HL-60 (cell line): ENCODE measurements around the gene SLC22A23.

Experiments
- DNase-seq, 2 experiments: peaks; one replicate each; pipeline ENCODE4 v3.0.0-alpha.2; 2010 to 2020; ENCODE audit warnings: low read depth in 1 of 2, low spot score in 1 of 2
- H3K27ac ChIP-seq: fragments of 250-450 bp; sonication (Bioruptor Pico); replicated peaks from 2 replicates; pipeline ENCODE4 v1.5.1; 2020; ENCODE audit warnings: mild to moderate bottlenecking, moderate library complexity
- H3K27me3 ChIP-seq: fragments of 250-450 bp; sonication (Bioruptor Pico); 2 replicates; pipeline ENCODE4 v1.5.1; 2021; ENCODE audit warnings: mild to moderate bottlenecking, moderate library complexity; ENCODE audit not compliant: insufficient read depth, poor library complexity, severe bottlenecking
- H3K4me3 ChIP-seq: replicated peaks from 2 replicates; pipeline ENCODE4 v1.5.1; 2011; ENCODE audit warnings: mild to moderate bottlenecking, control low read depth, low read length; ENCODE audit not compliant: insufficient read depth
- GABPA ChIP-seq: IDR thresholded peaks from 2 replicates; pipeline ENCODE4 v1.6.1; 2012; ENCODE audit warnings: low read depth
- POLR2AphosphoS5 ChIP-seq: IDR thresholded peaks from 2 replicates; pipeline ENCODE4 v1.6.1; 2012; ENCODE audit warnings: low read depth
- SPI1 ChIP-seq: IDR thresholded peaks from 2 replicates; pipeline ENCODE4 v1.6.1; 2012; ENCODE audit warnings: low read depth, mild to moderate bottlenecking, borderline replicate concordance
- TF ChIP-seq, protein P1 (sequence below): IDR thresholded peaks from 2 replicates; pipeline ENCODE4 v1.6.1; 2012; ENCODE audit warnings: low read depth; ENCODE audit not compliant: insufficient replicate concordance
- TF ChIP-seq, protein P2 (sequence below): IDR thresholded peaks from one replicate; pipeline ENCODE4 v1.5.1; 2011; ENCODE audit warnings: low read length, control low read depth, inconsistent platforms; ENCODE audit not compliant: insufficient read depth

Gene SLC22A23

DNA sequence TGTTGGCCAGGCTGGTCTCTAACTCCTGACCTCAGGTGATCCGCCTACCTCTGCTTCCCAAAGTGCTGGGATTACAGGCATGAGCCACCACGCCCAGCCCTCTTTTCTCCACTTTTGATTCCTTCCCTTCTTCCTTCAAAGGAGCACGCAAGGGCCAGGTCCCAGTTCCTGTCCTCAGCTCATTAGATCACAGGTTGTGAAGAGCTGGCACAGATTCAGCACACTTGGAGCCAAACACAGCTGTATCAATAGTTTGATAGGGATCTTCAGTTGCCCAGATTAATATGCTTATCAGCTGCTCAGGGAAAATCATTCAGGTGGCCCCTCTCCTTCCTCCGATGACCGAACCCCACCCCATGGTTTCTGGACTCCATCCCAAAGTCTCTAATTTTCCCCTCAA is 14.4 kb upstream of the SLC22A23 start:
- peaks cover 3% of the 10 kb centered on the region for H3K27me3 ChIP-seq
- H3K4me3 ChIP-seq, result no peak overlapping the region
- no peak for DNase-seq
- TF ChIP-seq, protein P1, sequence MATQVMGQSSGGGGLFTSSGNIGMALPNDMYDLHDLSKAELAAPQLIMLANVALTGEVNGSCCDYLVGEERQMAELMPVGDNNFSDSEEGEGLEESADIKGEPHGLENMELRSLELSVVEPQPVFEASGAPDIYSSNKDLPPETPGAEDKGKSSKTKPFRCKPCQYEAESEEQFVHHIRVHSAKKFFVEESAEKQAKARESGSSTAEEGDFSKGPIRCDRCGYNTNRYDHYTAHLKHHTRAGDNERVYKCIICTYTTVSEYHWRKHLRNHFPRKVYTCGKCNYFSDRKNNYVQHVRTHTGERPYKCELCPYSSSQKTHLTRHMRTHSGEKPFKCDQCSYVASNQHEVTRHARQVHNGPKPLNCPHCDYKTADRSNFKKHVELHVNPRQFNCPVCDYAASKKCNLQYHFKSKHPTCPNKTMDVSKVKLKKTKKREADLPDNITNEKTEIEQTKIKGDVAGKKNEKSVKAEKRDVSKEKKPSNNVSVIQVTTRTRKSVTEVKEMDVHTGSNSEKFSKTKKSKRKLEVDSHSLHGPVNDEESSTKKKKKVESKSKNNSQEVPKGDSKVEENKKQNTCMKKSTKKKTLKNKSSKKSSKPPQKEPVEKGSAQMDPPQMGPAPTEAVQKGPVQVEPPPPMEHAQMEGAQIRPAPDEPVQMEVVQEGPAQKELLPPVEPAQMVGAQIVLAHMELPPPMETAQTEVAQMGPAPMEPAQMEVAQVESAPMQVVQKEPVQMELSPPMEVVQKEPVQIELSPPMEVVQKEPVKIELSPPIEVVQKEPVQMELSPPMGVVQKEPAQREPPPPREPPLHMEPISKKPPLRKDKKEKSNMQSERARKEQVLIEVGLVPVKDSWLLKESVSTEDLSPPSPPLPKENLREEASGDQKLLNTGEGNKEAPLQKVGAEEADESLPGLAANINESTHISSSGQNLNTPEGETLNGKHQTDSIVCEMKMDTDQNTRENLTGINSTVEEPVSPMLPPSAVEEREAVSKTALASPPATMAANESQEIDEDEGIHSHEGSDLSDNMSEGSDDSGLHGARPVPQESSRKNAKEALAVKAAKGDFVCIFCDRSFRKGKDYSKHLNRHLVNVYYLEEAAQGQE, result no peak
- TF ChIP-seq, protein P2, sequence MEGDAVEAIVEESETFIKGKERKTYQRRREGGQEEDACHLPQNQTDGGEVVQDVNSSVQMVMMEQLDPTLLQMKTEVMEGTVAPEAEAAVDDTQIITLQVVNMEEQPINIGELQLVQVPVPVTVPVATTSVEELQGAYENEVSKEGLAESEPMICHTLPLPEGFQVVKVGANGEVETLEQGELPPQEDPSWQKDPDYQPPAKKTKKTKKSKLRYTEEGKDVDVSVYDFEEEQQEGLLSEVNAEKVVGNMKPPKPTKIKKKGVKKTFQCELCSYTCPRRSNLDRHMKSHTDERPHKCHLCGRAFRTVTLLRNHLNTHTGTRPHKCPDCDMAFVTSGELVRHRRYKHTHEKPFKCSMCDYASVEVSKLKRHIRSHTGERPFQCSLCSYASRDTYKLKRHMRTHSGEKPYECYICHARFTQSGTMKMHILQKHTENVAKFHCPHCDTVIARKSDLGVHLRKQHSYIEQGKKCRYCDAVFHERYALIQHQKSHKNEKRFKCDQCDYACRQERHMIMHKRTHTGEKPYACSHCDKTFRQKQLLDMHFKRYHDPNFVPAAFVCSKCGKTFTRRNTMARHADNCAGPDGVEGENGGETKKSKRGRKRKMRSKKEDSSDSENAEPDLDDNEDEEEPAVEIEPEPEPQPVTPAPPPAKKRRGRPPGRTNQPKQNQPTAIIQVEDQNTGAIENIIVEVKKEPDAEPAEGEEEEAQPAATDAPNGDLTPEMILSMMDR, result no peak
- TF ChIP-seq SPI1, result no peak
- no peak for TF ChIP-seq POLR2AphosphoS5
- TF ChIP-seq GABPA, result no peak
- no peak overlapping the region for H3K27ac ChIP-seq

DNA sequence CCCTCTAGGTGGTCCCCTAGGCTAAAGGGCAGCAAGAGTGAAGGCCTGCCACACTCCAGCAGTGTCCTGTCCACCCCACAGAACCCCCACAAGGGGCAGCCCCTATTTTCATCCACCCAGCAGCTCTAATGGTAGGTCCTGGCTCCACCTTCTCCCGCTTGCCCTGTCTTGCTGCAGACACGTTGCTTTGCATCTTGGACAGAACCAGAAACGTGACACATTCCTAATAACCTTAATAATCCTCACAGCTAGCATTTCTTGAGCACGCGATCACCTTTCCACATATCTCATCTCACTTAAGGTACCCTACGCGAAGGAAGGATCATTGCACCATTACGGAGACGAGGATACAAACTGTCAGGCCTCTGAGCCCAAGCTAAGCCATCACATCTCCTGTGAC is 11.7 kb upstream of the SLC22A23 start:
- peaks cover 2% of the 10 kb centered on the region for H3K27me3 ChIP-seq
- DNase-seq, result no peak
- H3K27ac ChIP-seq, result no peak overlapping the region
- no peak overlapping the region for H3K4me3 ChIP-seq
- TF ChIP-seq, protein P1, result no peak
- no peak for TF ChIP-seq POLR2AphosphoS5
- no peak for TF ChIP-seq SPI1
- TF ChIP-seq, protein P2, result no peak
- no peak for TF ChIP-seq GABPA

DNA sequence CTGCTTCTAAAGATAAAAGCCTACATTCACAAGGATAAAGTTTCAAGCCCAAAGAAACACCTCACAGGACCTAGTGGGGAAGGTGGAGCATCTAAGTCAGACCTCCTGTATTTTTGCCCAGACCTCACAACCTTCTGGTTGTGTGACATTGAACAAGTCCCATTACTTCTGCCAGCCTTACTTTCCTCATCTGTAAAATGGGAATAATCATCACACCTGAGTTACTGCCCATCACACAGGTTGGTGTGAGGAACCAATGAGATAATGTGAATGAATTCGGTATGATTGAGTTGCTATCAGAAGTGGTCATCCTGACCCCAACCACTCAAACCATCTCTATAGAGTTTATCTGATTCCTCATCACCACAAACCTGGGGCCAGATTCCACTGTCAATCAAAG is 11.1 kb upstream of the SLC22A23 start:
- H3K27me3 ChIP-seq, result peaks cover 4% of the 10 kb centered on the region
- H3K4me3 ChIP-seq, result no peak overlapping the region
- H3K27ac ChIP-seq, result no peak overlapping the region
- no peak for DNase-seq
- TF ChIP-seq GABPA, result no peak
- no peak for TF ChIP-seq POLR2AphosphoS5
- TF ChIP-seq, protein P2, result no peak
- no peak for TF ChIP-seq SPI1
- TF ChIP-seq, protein P1, result no peak
